GM18511 (cell line): Measurements from ENCODE around the gene EDARADD.
"Not testable (repeated sequence)": the region's sequence is repeated elsewhere in the genome, so short reads cannot be mapped to it uniquely, and the experiment has no call there.

Source experiments
- ATAC-seq: cut with Tn5 transposase; IDR thresholded peaks from one replicate; pipeline ENCODE4 v1.9.1; 2021; ENCODE audit warnings: mild to moderate bottlenecking, moderate library complexity; ENCODE audit not compliant: unreplicated experiment

Gene EDARADD

DNA sequence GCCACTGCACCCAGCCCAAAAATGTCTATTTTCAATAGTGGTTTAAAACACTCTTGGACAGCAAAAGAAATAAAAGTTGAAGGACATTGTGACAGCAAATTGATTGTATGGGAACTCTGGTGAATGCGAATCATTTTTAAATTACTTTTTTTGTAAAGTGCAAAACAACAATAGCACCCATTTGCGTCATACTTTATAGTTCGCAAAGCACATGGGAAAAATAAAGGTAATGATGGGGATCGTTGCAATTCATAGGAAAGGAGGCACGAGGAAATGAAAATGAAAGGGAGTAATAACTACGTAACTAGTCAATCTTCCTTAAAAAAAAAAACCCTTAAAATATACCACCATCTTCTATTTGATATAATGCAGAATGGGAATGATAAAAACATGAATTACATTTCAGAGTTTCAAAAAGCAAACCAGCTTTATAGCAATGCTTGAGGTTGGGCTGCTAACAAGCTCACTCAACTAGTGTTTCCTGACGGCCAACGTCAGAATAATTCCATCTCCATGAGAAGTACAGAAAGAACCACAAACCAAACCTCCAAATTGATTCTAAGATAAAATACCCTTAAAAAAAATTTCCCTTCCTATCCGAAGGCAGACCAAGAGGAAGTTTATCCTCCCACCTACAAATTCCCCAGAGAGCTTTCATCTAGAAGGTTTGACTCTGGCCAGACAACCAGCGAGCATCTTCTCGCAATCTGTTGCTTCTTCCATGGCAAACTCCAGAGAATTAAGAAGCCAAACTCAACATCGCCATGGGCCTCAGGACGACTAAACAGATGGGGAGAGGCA lies at the start of gene EDARADD:
Gene EDARADD (plus strand): TSS at position 606 of the 801 bp plus-strand sequence. CDS start 159 bp downstream, at position 765.
- no peak for ATAC-seq

- ATAC-seq = no peak
These were observed 48.4 kb upstream of the EDARADD start for GRCh38 chr1:236345728-236346127.

GRCh38 chr1:236348071-236348470 lies 46.0 kb upstream of the EDARADD start:
- ATAC-seq = no peak

DNA sequence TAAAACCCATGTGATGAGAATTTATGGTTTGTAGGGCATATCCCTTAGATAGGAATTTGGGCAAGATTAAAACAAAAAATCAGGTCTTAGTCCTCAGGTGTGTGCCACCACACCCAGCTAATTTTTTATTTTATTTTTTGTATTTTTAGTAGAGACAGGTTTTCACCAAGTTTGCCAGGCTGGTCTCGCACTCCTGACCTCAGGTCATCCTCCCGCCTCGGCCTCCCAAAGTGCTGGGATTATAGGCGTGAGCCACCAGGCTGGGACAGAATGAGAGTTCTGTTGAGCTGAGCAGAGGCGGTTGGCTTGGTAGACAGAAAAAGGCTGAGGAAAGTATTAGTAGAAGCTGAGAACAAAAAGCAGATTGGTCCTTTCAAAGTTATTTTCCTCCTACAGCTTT lies 43.8 kb upstream of the EDARADD start:
- ATAC-seq = no peak

- no peak for ATAC-seq
These were observed 42.1 kb upstream of the EDARADD start for GRCh38 chr1:236351875-236352573.

- ATAC-seq = not testable (repeated sequence)
These were observed 41.3 kb upstream of the EDARADD start for GRCh38 chr1:236352747-236353146.

DNA sequence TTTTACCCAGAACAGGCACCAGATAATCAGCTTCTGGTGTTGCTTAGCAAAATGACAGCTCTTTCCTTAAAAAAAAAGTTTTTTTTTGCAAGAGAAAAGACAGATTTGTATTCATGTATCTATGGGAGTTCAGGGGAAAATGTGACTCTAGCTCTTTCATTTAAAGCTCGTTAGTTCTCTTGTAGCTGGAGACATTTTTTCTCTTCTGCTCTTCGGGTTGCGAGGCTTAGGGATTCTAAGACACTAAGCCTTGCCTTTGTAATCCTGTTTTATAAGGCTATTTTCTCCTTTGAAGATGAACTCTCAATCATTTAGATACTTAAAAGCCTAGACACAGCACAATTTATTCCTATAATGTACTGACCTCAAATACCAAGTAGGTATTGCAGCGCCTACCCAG lies 40.3 kb upstream of the EDARADD start:
- ATAC-seq = no peak

GRCh38 chr1:236354330-236355147 lies 39.5 kb upstream of the EDARADD start:
- no peak for ATAC-seq

GRCh38 chr1:236356141-236356540 lies 37.9 kb upstream of the EDARADD start:
- no peak for ATAC-seq

DNA sequence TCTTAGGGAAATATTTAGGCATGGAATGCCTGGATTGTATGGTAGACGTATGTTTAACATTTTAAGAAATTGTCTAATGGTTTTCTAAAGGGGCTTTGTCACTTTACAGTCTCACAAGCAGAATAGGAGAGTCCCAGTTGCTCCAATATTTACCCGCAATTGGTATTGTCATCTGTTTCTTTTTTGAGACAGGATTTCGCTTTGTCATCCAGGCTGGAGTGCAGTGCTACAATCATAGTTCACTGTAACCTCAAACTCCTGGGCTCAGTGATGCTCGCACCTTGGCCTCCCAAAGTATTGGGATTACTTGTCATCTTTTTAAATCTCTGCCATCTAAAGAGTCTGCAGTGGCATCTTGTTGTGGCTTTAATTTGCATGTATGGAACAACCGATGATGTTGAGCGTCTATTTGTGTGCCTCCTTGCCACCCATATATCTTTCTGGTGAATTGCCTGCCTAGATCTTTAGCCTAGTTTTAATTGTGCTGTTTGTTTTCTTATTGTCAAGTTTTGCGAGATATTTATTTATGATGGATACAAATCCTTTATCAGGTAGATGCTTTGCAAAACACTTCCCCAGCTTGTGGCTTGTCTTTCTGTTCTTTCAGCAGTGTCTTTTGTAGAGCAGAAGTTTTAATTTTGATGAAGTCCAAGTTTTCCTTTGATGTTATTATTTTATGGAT lies 32.0 kb upstream of the EDARADD start:
- ATAC-seq = no peak

GRCh38 chr1:236363237-236363636 lies 30.8 kb upstream of the EDARADD start:
- ATAC-seq = no peak

DNA sequence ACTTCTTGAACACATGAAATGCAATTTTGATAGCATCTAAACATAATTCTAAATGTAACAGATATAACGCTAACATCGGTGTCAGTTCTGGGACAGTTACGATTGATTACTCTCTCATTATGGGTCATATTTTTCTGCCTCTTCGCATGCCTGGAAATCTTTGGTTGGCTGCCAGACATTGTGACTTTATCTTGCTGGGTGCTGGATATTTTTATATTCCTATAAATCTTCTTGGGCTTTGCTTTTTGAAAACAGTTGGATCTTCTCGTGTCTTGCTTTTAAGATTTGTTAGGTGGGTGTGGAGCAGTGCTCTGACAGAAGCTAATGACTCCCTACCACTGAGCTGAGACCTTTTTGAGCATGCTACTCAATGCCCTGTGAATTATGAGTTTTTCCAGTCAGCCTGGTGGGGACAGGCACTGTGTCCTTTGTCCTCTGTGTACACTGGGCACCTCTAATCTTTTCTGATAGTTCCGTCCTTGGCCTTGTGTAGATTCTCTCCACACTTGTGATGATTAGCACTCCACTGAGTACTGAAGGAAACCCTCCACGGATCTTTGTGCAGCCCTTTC lies 28.0 kb upstream of the EDARADD start:
- ATAC-seq = no peak

GRCh38 chr1:236366681-236367080 lies 27.4 kb upstream of the EDARADD start:
- ATAC-seq = not testable (repeated sequence)

DNA sequence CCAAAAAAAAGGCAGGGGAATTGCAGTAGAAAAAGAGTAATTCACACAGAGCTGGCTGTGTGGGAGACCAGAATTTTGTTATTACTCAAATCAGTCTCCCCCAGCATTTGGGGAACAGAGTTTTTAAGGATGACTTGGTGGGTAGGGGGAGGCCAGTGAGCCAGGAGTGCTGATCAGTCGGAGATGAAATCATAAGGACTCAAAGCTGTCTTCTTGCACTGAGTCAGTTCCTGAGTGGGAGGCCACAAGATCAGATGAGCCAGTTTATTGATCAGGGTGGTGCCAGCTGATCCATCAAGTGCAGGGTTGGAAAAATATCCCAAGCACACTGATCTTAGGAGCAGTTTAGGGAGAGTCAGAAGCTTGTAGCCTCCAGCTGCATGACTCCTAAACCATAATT lies 23.7 kb upstream of the EDARADD start:
- no peak for ATAC-seq

DNA sequence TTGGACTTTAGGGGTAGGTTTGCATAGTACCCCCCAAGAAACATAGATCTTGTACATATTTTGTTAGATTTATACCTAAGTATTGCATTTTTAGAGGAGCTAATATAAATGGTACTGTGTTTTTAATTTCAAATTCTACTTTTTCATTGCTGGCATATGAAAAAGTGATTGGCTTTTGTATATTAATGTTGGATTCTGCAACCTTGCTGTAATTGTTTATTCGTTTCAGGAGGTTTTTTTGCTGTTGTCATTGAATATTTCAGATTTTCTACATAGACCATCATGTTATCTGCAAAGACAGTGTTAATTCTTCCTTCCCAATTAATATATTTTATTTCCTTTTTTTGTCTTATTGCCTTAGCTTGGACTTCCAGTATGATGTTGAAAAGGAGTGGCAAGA lies 23.0 kb upstream of the EDARADD start:
- ATAC-seq = no peak

DNA sequence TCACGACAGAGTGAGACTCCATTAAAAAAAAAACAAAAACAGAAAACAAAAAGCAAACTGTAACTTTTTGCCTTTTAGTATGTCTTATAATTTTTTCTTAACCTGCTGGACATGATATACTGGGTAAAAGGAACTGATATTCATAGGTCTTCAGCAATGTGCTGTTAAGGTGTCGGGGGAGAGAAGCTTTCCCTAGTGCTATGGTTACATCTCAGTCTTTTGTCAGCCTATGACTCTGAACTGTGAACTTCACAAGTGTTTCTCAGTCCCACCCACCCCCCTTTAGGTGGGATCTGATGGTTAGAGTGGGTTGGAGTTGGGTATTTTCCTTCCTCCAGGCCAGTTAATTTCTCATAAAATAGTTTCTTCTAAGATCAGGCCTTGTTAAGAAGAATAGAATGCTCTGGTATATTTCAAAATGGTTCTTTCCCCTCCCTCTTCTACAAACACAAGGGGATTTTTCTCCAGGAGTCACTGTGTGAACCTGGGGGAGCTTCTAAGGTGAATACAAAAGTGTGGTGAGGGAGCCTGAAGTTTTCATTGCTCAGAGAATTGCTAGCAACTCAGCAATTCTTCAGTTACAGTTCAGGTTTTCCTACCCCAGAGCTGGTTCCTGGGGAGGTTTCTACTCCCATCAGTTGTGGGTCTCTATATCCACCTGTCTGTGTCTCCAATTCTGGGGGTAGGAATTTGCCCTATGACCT lies 16.1 kb upstream of the EDARADD start:
- ATAC-seq = no peak

DNA sequence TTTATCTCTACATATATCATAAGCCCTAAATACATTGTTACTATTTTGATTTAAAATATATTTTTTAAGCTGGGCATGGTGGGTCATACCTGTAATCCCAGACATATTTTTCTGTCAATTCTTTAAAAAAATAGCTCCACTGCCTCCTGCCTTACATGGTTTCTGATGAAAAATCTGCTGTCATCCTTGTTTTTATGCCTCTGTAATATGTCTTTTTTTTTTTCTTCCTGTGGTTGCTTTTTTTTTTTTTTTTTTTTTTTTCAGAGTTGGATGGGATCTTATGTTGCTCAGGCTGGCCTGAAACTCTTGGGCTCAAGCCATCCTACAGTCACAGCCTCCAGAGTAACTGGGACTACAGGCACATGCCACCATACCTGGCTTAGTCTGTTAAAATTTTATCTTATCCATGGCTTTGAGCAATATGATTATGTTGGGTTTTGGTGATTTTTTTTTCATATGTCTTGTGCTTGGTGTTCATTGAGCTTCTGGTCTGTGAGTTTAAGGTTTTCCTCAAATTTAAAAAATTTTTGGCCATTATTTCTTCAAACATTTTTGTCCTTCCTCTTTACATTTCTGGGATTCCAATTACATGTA lies 12.4 kb upstream of the EDARADD start:
- no peak for ATAC-seq

DNA sequence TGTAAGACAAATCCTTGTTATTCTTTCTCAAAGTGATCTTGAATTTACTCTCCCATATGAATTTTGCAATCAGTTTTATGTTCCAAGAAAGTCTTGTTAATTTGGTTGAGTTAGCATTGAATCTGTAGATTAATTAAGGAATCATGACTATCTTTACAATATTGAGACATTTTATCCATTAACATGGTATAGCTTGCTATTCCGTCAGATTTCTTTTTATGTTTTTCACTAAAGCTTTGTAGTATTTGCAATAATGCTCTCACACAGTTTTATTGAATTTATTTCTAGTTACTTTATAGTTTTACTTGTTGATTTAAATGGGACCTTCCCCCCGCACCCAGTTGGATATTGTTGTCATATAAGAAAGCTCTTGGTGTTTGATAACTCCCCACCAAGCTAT lies 5.8 kb upstream of the EDARADD start:
- ATAC-seq = no peak

GRCh38 chr1:236389253-236389652 lies 4.8 kb upstream of the EDARADD start:
- ATAC-seq = no peak

DNA sequence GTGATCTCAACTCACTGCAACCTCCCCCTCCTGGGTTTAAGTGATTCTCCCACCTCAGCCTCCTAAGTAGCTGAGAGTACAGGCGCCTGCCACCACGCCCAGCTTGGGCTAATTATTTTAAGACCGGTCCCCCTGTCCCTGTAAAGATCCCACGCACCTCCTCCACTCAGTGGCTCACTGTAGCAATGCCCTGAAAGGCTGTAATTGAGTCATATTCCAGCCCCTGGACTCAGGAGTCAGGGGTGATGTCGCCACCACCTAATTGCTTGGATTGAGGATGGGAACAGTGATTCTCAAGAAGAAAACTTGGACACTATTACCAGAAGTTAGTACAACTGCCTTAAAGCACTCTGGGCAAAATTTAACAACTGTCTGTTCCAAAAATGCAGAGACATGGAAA lies 3.1 kb upstream of the EDARADD start:
- no peak for ATAC-seq
